GM19193 (cell line): ENCODE measurements around the gene MYO10.

Experiments
- POLR2A ChIP-seq: IDR thresholded peaks from 4 replicates; pipeline ENCODE4 v1.6.1; 2011; ENCODE audit not compliant: insufficient read depth, insufficient read length; ENCODE audit errors: extremely low read depth

MYO10 gene

GRCh38 chr5:16869821-16870796 lies 66.0 kb downstream of the MYO10 start:
- no peak for TF ChIP-seq POLR2A

- no peak for TF ChIP-seq POLR2A
These were observed 68.5 kb downstream of the MYO10 start for GRCh38 chr5:16867577-16867953.

- no peak for TF ChIP-seq POLR2A
These were observed 69.1 kb downstream of the MYO10 start for GRCh38 chr5:16866795-16867576.

DNA sequence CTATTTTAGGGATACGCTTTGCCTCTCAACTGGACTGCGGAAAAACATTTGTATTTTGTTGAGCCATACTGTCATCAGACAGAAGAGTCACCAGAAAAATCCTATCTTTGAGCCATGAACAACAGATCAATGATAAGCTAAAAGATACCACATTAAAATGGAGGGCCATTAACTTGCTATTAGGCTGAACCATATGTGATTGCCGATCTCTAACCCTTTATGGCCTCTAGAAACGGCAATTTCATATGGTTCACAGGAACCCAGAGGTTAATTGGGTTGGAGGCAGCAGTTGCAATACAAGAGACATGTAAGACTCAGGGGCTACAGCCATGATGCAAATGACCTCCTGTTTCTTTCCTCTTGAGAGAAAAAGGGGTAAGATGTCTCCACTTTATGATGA lies 69.8 kb downstream of the MYO10 start:
- no peak for TF ChIP-seq POLR2A

DNA sequence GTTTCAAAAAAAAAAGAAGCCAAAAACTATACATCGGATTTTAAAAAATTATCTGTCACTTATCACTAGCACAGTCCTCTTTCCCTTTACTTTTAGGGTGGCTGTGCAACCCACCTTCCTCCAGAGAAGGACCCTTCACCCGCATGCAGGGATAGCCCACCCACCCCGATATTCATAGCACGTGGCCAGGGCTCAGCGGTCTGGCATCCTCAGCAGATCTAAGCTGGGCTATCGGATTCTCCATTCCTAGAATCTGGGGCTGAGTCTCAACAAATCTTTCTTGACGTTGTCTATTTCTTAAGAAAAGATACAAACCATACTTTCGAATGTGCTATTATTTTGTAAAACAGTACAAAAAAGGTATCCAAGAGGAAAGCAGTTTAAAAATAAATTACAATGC lies 70.9 kb downstream of the MYO10 start:
- TF ChIP-seq POLR2A = no peak

DNA sequence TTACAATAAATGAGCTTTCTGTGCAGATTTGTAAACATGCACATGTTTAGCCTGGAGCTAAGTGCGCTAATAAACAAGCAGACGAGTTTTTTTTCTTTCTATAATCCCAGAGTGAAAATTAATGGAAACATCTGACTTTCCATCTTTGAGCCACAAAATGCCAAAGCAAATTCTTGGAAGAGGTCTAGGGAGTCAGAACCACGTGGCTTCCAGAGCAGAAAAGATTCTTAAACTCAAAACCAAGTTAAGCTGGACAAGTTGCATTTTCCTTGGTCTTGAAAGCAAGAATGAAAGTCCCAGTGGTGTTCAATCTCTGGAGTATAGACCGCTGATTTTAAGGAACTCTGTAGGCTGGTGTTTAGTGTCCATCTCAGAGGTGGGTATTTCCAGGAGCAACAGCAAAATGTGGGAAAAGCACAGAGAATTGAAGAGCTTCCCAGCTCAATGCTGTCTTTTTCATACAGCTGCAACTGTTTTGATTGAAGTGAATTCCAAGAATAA lies 71.4 kb downstream of the MYO10 start:
- no peak for TF ChIP-seq POLR2A

DNA sequence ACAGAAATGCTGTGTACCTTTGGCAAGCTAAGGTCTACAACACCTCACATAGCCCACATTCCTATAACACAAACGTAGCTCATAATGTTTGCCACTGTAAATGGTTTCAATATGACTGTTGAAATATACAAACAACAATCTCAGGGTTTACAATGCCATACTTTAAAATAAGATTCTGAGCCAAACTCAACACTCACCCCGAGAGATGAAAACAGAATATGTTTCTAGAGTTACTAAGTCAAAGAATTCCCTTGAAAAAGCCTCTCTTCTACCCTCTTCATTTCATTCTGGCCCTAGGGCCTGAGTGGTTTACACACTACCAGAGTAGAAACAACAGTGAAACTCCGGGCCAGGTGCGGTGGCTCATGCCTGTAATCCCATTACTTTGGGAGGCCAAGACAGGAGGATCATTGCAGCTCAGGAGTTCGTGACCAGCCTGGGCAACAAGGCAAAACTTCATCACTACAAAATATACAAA lies 72.6 kb downstream of the MYO10 start:
- no peak for TF ChIP-seq POLR2A

DNA sequence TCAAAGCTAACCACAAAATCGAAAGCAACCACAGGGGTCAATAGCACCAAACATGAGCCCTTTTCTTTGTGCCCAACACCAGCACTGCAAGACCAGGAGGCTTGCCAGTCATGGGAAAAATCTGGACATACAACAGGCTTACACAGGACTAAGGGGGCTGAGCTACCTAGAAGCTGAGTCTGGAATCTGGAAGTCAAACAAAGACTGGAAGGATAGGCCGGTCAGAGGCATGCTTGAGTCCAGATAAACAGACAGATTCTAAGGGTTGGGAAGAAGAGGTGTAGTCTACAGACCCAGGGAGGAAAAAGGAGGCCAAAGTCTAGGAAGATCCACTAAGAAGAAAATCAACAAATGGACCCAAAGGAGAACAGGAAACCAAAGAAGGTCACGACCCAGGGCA lies 73.3 kb downstream of the MYO10 start:
- no peak for TF ChIP-seq POLR2A

- no peak for TF ChIP-seq POLR2A
These were observed 76.7 kb downstream of the MYO10 start for GRCh38 chr5:16859346-16859745.

GRCh38 chr5:16858151-16858550 lies 77.9 kb downstream of the MYO10 start:
- TF ChIP-seq POLR2A = no peak

DNA sequence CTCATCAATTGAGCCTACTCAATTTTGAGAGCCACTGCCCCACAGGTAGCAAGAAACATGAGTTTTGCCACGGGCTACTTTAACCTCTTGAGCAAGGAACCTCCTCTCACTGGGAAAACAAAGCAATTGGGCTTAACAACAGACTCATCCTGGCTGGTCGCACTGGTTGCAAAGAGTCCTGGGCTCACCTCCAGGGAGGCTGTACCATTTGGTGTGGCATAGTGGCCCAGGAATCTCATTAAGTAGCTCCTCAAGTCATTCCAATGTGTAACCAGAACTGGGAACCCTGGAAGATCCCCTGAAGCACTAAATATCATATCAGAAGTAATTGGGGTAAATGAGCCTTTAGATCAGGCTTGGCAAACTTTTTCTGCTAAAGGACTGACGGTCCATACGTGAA lies 78.5 kb downstream of the MYO10 start:
- TF ChIP-seq POLR2A = no peak

DNA sequence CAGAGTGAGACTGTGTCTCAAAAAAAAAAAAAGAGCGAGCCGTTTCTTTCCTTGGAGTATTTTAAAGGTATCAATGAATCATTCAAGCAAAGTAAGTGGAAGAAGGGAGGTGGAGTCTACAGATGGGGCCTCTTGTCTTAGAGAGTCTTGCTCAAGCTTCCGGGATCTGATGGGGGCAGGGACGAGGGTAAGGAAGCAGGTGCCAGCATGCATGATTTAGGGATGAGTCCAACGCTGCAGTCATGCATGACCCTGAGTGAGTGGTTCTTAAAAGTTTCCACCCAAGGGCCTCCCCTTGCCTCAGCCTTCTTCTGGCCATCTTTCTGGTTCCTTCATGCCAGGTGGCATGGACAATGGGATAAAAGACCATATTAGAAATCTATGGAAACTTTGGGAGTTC lies 79.6 kb downstream of the MYO10 start:
- no peak for TF ChIP-seq POLR2A

DNA sequence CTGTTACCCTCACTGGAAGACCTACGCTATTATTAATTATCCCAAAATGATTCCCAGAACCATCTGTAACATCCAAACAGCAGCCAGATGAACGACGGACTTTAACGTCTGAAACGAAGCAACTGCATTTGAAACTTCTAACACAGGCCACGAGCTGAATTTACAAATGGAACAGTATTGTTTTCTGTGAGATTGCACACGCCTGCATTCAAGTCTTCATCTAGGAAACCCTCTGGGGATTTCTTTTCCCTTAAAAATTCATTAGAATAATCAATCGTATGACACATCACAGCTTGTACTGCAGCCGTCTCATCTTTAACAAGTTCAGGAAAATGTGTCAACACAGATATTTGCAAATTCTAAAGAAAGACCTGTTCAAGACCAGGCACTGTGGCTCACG lies 80.2 kb downstream of the MYO10 start:
- TF ChIP-seq POLR2A = no peak

DNA sequence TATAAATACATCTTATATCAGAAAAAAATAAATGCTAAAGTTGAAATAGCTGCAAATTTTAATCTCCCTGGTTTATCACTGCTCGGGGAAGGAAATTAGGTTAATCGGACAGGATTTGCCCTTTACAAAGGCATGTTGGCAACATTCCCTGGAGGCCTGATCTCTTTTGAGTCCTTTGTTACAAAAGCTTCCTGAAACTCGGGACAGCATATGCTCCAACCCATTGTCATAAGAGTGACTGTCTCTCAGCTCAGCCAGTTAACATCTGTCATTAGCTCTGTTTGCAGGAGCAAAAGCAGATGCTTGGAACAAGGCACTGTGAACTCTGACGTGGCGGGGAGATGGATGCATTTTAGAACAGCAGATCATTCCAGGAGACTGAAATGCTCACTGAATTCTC lies 80.6 kb downstream of the MYO10 start:
- no peak for TF ChIP-seq POLR2A

DNA sequence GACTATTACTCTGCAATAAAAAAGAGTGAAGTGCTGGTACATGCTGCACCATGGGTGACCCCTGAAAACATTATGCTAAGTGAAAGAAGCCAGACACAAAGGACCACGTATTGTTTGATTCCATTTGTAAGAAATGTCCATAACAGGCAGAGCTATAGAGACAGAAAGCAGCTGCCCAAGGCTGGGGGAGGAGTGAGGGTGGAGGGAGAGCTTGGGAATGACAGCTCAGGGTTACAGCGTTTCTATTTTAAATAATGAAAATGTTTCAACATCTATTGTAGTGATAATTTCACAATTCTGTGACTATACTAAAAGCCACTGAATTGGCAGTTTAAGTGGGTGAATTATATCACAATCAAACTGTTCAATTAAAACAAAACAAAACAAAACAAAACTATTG lies 81.7 kb downstream of the MYO10 start:
- TF ChIP-seq POLR2A = no peak

DNA sequence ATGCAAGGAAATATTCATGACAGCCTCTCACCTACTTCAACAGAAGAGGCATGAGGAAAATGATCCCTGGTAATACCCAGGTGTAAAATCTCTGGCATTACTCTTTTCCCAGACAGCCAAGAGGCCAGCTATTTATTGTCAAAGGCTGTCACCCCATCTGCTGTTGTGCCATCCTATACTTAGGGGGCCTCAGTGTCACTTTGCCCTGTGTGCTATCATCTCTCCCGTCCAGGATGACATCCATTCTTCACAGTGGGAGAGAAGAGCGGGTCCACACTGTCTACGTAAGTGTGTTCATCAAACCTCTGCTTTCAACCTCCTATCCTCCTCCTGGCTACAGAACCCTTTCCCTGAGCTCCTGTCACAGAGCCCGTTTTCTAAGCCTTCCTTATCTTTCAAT lies 82.6 kb downstream of the MYO10 start:
- no peak for TF ChIP-seq POLR2A

DNA sequence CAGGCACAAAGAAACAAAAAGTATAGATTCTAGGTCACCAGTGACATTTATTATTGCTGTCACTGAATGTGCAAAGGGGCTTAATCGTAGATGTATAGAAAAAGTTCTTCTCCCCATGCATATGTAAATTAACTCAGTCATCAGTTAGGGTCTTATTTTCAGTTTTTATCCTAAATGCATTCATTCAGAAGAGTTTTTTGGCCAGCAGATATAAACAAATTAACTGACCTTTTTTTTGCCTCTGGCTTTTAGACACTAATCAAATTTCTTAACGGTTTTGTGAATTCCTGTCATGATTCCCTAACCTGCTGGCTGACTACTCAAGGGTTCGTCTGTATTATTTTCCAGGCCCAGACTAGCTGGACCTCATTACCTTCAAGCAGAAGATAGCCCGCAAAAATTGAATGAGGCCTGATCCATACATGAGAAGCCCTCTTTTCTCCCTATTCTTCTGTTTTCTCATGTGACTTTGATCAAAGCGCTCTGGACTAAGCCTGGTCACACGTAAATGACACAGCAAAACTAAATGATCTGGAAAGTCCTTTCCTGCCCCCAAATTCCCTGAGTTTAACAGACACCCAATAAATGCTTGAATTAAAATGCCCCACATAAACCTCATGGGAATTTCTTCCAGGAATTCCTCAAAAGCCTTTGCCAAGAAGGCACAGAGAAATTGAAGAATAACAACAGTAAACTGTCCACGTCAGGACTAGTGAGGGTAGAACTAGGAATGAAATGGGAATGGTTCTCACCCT lies 83.7 kb downstream of the MYO10 start:
- TF ChIP-seq POLR2A = no peak
